Sigmoid colon (tissue), 4 donors: Measurements from ENCODE around the gene FREM1.

Experiments
- EP300 ChIP-seq, 4 donors: sonication (generic); formaldehyde crosslinking; IDR thresholded peaks; one replicate each; pipeline ENCODE4 v1.6.1; 2017; ENCODE audit warnings: antibody characterized with exemption in 4 of 4
- POLR2A ChIP-seq, 2 donors: fragments of 450-650 bp; IDR thresholded peaks; one replicate each; pipeline ENCODE4 v1.6.1; 2016; ENCODE audit warnings: antibody characterized with exemption in 2 of 2, mild to moderate bottlenecking in 2 of 2, moderate library complexity in 2 of 2
- POLR2AphosphoS5 ChIP-seq, 4 donors: sonication (generic); formaldehyde crosslinking; IDR thresholded peaks; one replicate each; pipeline ENCODE4 v1.6.1; 2017; ENCODE audit warnings: antibody characterized with exemption in 4 of 4
- TF ChIP-seq, protein P1 (sequence below), 4 experiments: fragments of 450-650 bp in 3 of 4; fragments of 200-600 bp in 1 of 4; IDR thresholded peaks; one replicate each; pipeline ENCODE4 v1.5.1; 2016 to 2019; ENCODE audit warnings: antibody characterized with exemption in 4 of 4, mild to moderate bottlenecking in 3 of 4, moderate library complexity in 2 of 4

DNA sequence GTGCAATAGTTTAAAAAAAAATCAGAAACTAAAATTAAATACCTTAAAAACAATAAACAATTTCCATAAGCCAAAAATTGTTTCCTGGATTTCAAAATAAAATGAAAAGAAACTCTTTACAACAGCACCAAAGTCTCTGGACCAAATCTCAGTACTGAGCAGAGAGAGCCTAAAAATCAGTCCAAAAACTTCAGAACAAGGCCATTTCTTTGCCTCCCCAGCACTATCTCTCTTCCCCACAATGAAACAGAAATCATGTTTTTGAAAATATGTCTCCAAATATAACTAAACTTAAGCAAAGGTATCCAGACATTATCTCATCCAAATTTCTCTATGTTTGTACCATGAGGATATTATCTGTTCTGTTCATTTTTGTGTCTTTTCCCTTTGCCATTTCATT lies 1.0 kb downstream of the FREM1 start:
- TF ChIP-seq EP300 (IDR thresholded peaks at IDR 0.05): no peak
- TF ChIP-seq, protein P1, sequence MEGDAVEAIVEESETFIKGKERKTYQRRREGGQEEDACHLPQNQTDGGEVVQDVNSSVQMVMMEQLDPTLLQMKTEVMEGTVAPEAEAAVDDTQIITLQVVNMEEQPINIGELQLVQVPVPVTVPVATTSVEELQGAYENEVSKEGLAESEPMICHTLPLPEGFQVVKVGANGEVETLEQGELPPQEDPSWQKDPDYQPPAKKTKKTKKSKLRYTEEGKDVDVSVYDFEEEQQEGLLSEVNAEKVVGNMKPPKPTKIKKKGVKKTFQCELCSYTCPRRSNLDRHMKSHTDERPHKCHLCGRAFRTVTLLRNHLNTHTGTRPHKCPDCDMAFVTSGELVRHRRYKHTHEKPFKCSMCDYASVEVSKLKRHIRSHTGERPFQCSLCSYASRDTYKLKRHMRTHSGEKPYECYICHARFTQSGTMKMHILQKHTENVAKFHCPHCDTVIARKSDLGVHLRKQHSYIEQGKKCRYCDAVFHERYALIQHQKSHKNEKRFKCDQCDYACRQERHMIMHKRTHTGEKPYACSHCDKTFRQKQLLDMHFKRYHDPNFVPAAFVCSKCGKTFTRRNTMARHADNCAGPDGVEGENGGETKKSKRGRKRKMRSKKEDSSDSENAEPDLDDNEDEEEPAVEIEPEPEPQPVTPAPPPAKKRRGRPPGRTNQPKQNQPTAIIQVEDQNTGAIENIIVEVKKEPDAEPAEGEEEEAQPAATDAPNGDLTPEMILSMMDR (IDR thresholded peaks at IDR 0.05): no peak
- no peak for TF ChIP-seq POLR2A (IDR thresholded peaks at IDR 0.05)
- TF ChIP-seq POLR2AphosphoS5 (IDR thresholded peaks at IDR 0.05): no peak
